NCI-H1092 treated with DMSO at 0.1 percent for 48 hours (cell line): ENCODE data around the gene VWA5A.
"Not testable (repeated sequence)": the region's sequence is repeated elsewhere in the genome, so short reads cannot be mapped to it uniquely, and the experiment has no call there.

Experiments
- DNase-seq: peaks from one replicate; lab custom pipeline; 2025; lab: John Stamatoyannopoulos, UW

Gene VWA5A

DNA sequence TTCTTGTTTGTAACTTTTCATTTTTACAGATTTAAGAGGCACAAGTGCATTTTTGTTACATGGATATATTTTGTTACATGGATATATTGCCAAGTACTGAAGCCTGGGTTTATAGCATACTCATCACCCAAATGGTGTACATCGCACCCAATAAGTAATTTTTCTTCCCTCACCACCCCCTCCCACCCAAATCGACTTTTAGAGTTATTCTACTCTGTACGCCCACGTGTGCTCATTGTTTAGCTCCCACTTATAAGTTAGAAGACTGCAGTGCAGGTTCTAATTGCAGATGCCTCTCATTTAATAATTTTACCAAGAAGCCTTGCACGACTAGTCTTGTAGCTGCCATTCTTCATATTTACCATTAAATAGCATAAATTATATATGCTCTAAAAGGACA lies 20.5 kb upstream of the VWA5A start:
- no peak for DNase-seq

DNA sequence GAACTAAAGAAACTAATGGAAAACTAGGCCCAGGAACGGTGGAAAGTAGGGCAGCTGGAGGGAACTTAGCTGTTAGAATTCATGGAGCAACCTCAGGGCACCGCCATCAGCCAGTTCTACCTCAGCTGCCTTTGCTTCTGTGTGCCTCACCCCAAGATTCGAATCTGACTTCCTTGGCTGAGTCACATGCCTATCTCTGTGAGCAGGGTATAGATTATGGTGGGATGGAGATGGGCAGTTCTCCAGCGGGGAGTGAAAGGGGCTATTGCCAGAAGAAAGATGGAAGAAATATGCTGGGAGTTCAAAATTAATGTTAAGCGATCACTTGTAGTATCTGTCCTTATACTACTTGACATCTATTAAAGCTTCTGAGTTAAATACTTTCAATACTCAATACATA lies 18.9 kb upstream of the VWA5A start:
- DNase-seq, result no peak

DNA sequence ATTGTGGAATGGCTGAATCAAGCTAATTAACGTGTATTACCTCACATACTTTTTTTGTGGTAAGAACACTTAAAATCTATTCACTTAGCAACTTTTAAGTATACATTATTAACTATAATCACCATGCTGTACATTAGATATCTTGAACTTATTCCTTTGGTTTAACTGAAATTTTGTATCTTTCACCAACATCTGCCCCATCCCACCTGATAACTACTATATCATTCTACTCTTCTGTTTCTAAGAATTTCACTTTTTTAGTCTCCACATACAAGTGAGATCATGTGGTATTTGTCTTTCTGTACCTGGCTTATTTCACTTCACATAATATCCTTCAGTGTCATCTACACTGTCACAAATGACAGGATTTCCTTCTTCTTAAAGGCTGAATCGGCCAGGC lies 17.1 kb upstream of the VWA5A start:
- DNase-seq, result no peak

DNA sequence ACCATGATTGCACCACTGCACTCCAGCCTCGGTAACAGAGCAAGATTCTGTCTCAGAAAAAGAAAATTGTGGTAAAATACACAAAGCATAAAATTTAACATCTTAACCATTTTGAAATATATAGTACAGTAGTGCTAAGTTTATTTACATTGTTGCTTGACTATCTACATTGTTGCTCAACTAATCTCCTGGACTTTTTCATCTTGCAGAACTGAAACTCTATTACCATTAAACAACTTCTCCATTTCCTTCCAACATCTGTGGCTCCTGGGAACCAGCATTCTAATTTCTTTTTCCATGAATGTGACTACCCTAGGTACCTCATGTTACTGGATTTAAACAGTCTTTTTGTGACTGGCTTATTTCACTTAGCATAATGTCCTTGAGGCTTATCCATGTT lies 13.5 kb upstream of the VWA5A start:
- no peak for DNase-seq

DNA sequence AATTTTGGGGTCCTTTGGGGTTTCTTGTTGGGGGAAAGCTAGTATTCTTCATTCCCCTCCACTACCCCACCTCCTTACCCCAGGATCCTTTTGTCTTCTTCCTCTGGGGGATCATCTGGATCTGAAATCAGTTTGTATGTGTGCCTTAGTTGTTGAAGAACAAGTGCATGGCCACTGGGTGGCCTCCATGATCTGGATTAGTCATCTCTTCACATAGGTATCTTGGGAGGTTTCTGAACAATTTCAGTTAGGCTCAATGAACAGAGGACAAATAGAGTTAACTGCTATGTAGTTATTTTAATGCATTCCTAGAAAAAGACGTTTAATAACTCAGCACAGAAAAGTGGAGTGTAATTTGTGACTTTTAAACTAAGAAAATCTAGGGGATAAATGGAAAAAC lies 7.1 kb upstream of the VWA5A start:
- DNase-seq, result peak; percentile 42

DNA sequence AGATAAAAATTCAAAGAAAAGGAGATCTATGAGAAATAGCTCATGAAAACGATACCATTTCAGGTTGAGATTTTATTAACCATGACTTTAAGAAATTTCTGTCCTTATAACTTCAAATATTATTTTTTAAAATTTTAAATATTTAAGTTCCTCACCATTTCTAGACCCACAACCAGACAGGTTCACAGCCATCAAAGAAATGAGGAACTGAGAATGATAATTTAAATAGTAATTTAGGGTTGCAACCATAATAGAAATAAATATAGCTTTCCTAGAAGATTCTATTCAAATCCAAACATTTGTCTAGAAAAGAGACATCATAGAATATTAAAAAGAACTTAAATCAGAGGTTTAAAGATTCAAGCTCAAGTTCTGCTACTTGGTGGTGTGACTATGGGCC lies 5.9 kb upstream of the VWA5A start:
- no peak for DNase-seq

DNA sequence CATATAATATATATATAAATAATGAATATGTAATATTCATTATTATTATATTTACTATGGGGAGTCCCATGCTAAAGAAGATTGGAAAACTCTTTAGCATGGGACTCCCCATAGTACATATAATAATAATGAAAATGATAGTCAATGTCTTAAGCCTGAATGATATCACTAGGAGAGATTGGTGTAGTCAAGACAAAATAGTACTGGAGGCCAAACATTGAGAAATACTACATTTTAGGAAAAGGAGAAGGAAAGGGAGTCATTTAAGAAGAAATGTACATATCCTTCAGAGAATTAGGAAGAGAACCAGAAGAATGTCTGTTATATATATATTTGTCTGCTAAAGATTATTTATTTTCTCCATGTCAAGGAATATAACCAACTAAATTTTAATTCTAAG lies 5.0 kb upstream of the VWA5A start:
- DNase-seq, result no peak

DNA sequence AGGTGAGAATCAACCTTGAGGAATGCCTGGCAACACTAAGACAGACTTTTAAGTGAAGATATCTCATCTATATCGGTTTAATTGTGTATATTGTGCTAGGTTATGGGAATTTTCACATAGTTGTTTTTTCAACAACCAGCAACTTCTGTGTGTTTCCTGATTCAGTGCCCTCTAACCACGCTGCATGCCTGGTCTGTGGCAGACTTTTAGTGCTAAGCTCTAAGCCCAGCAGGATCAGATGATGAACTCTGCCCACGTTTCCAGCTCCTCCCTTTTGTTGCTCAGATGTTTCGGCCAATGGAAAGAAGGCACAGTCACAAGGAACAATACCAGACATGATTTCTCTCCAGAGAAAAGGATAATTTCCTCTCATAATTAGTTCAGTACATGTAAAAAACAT lies 1.4 kb upstream of the VWA5A start:
- no peak for DNase-seq

DNA sequence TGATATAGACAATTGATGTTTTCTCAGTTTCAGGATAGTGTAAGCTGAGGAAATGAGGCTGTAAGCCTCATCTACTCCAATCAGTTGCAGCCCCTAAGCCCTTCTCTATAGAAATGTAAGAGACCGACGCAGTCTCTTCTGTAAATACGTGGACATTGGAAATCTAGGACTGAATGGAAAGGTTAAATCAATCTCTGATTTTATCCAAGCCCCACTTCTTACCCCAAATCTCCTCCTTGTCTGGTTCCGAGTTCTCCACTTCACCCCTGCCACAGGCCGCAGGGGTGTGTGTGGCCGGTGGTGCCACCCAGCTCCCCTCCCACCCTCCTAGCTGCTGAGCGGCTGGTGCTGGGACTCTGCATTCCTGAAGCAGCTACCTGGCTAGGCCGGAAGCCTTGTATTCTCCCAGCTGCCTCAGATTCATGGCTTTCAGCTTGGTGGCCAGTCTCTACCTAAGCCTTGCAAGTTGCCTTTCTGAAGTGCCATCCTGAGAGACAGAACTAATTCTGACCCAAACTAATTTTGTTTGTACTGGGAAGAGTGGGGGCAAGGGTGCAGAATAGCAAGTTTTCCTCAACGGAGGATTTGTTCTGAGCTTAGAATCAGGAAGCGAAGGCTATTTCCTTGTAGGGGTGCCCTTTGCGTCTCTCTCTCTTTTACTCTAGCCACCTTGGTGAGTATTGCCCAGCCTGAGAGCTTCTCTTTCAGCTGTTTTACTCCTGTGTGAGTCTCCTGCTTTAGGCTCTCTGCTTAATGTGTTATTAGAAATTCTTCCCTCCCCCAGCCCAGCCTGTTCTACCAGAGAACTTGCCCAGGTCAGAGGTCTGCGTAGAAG lies 749 bp downstream of the VWA5A start:
- DNase-seq, result no peak

DNA sequence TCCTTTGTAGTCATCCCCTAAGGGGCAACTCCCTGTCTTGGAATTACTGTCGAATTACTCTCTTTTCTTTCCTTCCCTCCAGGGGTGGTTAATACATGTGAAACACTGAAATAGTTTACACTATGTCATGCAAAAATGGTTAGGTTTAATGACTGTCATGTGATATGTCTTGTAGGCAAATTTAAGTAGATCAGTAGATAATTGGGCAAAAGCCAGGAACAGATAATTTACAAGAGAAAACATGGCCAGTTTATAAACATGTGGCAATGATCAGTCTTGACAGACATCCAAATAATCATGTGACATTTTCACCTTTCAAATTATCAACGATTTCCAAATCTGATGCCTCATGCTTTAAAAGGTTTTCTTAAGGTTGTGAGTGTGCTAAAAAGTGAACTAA lies 3.9 kb downstream of the VWA5A start:
- no peak for DNase-seq

DNA sequence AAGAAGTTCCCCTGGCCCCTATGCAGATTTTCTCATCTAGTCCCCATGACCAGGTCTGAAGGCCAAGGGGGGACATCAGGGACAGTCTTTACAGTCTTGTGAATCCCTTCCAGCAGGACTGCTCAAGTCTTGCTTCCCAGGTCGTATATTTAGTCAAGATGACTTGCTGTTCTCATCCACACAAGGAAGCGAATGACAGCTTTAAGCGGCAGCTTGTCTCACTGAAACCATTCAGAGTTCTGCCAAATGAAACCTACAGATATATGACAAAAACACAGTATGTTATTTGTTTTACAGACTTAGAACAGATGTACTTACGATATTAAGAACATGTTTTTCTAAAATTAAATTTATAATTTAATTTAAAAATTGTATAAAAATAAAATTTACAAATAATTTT lies 5.6 kb downstream of the VWA5A start:
- no peak for DNase-seq

DNA sequence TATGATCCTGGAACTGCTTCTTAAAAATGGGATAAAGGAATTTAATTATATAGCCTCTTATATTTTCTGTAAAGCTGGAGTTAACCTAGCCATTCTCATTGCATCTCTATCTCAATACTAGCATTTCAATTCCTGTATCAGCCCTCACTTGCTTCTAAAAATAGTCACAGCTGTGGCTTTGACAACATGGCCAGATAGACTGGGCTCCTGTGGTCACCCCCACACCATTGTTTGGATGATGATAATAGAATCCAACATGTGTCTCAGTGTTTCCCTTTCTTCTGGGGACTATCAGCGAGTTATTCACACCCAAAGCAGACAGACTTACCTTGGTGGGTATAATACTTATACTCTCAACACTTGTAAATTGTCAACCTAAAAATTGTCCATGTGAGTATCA lies 6.9 kb downstream of the VWA5A start:
- DNase-seq, result no peak

DNA sequence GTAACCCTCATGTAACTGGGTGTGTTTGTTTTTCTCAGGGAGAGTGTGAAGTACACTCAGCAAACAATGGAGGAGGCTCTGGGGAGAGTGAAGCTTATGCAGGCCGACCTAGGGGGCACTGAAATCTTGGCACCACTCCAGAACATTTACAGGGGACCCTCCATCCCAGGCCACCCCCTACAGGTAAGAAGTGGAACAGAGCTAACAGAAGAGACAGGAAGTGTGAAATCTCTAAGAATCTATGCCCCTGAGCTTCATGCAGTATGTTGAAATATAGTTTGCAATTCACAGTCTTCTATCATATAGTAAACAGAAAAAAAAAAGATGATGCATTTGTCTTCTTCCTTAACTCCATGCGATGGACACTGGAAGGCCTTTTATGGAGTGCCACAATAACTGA lies 8.4 kb downstream of the VWA5A start:
- peak; percentile 27 for DNase-seq

DNA sequence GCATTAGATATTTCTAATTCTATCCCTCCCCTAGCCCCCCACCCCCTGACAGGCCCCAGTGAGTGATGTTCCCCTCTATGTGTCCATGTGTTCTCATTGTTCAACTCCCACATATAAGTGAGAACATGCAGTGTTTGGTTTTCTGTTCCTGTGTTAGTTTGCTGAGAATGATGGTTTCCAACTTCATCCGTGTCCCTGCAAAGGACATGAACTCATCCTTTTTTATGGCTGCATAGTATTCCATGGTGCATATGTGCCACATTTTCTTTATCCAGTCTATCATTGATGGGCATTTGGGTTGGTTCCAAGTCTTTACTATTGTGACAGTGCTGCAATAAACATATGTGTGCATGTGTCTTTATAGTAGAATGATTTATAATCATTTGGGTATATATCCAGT lies 11.9 kb downstream of the VWA5A start:
- not testable (repeated sequence) for DNase-seq

DNA sequence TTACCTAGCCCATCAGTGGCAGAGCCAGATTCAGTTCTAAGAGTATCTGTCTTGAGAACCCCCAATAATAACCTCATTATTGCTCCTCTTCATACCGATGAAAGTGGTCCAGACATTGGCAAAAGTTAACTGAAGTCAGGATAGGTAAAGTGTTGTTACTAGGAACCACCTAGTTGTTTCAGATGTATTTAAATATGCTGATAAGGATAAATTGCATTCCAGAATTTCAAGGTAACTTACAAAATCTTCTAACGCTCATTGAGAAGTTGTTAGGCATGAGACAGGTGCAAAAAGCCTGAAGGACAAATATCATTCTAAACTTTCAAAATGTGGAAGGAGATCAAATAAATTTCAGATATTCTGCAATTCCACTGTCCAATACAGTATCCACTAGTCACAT lies 27.8 kb downstream of the VWA5A start:
- no peak for DNase-seq

DNA sequence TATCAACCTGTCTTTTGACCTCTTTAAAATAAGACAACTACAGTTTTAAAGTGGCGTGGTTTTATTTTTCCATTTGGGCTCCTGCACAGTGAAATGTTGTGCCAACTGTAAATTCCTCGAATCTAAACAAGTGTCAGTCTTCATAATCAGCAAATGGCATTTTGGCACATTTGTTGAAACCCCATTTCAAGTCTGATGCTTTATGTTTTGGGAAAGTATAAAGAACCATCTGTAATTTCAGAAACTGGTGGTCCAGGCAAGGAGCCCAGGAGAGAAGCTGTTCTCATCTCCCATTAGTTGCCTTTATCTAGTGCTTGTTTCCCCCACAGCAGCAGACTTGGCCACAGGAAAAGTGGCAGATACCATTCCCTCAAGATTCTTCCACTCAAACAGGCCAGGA lies 32.7 kb downstream of the VWA5A start:
- DNase-seq, result no peak

DNA sequence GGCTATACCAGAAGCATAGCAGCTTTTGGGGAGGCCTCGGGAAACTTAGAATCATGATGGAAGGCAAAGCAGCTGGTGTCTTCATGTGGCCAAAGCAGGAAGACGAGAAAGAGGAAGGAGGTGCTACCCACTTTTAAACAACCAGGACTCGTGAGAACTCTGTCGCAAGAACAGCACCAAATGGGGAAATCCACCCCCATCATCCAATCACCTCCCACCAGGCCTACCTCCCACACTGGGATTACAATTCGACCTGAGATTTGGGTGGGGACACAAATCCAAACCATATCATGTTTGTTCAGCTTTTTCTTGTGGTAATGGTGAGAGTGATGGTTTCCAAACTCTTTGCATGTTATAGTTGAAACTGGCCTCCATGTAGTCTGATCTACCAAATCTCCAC lies 35.4 kb downstream of the VWA5A start:
- DNase-seq, result no peak

DNA sequence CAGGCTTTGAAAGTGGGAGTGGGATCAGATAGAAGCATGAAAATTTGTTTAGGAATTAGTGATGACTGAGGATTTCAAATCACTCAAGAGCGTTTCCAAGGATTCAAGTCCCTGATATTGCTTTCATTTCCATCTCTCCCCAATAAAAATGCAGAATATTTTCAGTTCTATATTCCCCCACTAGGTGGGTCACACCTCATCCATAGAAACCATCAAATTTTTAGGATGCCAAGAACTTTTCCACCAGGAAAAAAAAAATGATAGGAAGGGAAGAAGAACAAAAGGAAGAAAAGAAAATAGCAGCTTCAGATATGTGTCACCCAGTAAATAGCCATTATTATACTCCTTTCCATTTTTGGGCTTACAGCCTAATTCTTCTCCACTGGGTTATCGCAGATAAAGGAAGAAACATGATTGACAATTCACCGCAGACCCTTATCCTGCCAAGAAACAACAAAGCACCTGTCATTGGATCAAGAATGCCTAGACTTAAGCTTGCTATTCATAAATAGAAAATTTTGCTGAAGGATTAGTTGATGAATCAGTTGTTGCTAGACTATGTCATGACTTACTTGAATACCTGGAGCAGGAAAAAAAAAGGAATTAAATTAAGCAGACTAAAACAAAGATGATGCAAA lies 37.6 kb downstream of the VWA5A start:
- no peak for DNase-seq

DNA sequence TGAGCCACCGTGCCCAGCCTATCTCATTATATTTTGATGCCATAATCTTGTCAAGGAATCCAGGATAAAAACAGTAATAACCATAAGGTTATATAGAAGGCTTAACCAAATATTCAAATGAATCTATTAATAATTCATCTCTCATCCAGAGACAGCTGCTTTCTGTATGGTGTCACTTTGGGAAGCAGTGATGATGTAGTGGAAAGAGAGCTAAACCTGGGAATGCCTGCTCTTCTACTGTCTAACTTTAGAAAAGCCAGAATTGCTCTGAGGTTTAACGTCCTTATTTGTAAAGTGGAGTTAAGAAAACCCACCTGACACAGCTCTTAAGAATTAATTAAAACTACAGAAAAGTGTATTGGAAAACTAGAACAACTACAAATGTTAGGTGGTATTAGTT lies 38.6 kb downstream of the VWA5A start:
- no peak for DNase-seq

DNA sequence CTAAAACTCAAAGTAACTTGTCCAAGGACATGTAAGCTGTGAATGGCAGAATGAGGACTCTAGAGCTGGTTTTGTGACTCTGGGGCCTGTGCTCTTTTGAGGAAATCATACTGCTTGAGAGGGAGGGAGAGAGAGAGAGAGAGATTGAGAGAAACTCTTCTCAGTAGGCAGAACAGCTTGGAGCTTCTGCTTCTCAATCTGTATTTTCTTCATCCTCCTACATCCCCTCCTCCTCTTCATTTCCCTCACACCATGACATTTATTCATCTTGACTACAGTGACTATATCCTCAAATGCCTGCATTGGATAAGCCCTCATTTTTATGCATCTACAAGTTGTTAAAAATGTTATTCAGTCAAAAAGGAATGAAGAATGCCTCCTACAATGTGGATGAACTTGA lies 44.2 kb downstream of the VWA5A start:
- DNase-seq, result no peak

DNA sequence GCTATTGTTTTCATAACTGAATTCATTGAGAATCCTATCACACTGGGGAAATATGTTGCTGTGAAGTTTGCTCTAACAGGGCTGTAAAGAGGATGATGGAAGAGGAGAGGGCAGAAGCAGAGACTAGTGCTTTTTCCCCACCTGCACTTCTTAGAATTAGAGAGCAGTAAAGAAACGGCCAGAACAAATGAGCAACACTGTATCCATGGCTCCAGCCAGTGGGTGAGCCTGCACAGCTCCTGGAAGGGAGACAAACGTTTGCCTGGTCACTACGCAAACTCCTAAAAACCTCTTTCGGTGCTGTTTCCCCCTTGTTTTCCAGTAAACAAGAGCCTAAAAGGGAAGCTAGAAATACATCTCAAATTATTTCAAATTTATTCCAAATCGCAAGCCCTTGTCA lies 45.7 kb downstream of the VWA5A start:
- DNase-seq, result no peak

DNA sequence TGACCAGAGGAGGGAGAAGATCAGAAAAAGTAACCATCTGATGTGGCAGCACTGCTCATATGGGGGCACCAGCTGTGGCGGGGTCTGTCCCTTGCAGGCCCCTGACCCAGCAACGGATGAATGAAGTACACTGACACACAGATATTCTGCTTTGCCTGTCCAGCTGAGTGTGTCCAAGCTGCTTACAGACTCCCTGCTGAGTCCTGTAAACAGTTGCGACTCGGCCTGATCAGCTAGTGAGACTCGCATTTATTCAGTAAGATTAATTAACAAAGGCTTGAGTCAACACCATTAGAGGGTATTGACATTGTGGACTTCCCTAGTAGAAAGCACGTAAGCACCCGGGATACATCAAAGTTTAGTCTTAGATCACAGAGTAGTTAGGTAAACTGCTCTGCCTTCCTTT lies 52.6 kb downstream of the VWA5A start:
- DNase-seq, result no peak

DNA sequence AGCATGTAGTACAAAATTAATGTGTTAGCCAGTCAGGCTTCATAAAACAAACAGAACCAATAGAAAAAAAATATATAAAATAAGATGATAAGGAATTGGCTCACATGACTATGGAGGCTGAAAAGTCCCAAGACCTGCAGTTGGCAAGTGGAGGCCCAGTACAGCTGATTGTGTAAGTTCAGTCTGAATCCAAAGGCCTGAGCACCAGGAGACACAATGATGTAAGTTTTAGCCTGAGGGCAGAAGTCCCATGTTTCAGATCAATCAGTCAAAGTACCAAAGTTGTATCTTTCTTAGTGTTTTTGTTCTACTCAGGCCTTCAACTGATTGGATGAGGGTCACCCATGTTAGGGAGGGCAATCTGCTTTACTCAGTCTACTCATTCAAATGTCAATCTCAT lies 53.5 kb downstream of the VWA5A start:
- DNase-seq, result no peak

DNA sequence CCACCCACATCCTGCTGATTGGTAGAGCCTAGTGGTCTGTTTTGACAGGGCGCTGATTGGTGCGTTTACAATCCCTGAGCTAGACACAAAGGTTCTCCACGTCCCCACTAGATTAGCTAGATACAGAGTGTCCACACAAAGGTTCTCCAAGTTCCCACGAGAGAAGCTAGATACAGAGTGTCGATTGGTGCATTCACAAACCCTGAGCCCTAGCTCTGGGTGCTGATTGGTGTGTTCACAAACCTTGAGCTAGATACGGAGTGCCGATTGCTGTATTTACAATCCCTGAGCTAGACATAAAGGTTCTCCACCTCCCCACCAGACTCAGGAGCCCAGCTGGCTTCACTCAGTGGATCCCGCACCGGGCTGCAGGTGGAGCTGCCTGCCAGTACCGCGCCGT lies 55.1 kb downstream of the VWA5A start:
- not testable (repeated sequence) for DNase-seq
